Hepatic stellate cell (primary cell): ENCODE measurements around the gene ANK3.

Experiments used
- DNase-seq: peaks from one replicate; pipeline ENCODE4 v3.0.0; 2011; ENCODE audit warnings: low spot score

Gene ANK3

GRCh38 chr10:60224066-60224705, 165.5 kb downstream of the ANK3 start:
- no peak for DNase-seq

DNA sequence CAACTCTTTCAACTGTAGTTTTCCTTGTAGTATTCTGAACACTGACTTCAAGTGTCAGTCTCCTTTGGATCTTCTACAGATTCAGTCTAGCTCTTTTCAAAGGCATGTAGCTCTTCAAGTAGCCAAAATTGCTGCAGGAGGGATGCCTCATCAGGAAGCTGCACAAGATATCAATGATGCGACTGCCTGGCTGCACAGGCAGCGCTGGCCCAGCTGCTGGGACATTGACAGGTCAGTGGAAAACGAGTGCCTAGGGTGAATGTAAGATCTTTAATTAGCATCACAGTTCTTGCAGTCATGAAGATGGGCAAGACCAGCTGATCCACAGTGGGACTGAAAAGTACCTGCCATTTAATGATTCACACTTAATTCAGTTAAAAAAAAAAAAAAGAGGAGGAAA, 167.6 kb downstream of the ANK3 start:
- no peak for DNase-seq

GRCh38 chr10:60212195-60212594, 177.5 kb downstream of the ANK3 start:
- no peak for DNase-seq

GRCh38 chr10:60209874-60210570, 179.7 kb downstream of the ANK3 start:
- no peak for DNase-seq

DNA sequence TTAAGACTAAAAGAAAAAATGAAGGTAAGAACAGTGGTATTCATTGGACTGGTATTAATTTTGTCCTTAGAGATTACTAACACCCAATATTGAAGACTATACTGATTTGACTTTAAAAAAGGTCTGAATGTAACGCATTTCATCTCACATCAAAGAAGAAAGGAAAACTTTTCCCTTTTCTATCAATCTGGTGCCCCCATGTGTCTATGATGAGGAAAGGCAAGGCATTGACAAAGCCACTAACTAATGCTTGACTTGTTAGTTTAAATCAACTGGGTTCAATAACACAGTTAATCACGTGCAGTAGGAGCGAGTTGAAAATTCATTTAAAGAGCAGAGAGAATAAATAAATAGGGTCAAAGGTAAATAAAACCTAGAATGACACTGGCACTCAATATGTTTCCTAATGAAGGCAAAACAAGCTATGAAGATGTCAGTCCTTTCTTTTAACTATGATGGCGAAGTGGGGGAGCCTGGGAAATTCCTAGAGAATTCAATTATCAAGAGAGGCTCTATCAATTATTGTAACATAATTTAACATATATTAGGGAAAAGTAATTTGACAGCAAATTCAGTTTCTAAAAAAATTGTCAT, 180.9 kb downstream of the ANK3 start:
- no peak for DNase-seq

- DNase-seq: no peak
Measured at GRCh38 chr10:60207894-60208293, 181.8 kb downstream of the ANK3 start.

DNA sequence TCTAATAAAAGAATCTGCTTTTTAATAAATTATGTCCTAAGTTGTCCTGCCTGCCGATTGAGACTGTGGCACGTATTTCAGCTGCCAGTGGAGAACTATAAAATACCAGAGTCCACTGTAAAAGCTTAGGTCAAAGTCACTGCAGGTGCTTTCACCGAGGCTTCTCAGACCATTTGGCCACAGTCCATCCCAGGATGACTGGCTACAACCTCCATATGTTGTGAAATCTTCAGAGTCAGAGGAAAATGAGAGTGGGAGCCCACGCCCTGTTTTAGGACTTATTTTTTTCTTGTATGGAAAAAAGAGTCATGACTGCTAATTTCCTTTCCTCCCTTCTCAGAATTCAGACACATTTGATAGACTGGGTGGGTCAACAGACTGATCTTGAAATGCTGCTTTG, 182.9 kb downstream of the ANK3 start:
- no peak for DNase-seq

DNA sequence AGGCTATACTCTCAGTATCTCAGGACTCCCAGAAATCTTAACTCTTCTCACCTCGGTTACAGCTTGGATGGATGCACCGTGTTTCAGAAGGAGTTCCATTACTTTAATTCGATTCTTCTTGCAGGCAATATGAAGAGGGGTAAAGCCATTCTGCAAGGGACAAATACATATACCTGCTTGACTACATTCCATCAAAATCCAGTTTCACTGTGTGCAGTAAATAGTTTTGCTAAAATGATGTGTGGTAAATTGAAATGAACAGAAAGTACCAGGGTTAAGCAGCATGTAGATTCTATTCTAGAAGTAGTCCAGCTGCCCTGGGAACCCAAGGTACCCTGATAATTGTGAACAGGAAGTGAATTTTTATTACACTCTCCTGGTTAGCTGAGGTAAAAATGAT, 183.9 kb downstream of the ANK3 start:
- no peak for DNase-seq

- DNase-seq: peak; percentile 23
Measured at GRCh38 chr10:60203993-60204618, 185.6 kb downstream of the ANK3 start.

DNA sequence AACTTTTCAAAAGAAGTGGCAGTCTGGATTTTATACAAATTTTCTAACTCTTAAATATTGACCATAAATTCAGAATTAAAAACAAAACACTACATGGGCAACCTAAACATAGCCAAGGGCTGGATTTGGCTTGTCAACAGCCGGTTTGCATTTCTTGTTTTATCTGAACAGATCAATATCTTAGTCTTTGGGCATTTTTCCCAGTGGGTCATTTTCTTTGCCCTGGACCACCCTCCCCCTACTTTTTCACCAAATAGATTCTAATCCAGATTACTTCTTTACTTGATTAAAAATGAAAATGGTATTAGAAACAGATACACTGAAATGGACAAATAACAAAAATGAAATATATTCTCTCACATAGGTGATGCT, 189.0 kb downstream of the ANK3 start:
- no peak for DNase-seq

GRCh38 chr10:60200012-60200681, 189.5 kb downstream of the ANK3 start:
- DNase-seq: no peak

GRCh38 chr10:60197206-60197605, 192.5 kb downstream of the ANK3 start:
- DNase-seq: no peak

DNA sequence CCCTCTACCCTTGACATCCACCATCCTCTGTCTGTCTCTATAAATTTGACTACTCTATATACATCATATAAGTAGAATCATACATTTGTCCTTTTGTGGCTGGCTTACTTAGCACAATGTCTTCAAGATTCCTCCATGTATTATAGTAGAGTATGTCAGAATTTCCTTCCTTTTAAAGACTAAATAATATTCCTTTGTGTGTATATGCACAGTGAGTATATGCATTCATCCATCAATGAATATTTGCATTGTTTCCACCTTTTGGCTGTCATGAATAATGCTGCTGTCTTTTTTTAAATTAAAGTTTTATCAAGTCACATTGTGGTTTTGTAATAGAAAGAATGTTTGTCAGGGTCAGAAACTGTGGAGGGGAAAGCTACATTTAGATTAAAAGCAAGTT, 195.3 kb downstream of the ANK3 start:
- DNase-seq: no peak

- no peak for DNase-seq
Measured at GRCh38 chr10:60192946-60193345, 196.7 kb downstream of the ANK3 start.

GRCh38 chr10:60189861-60190475, 199.7 kb downstream of the ANK3 start:
- no peak for DNase-seq

GRCh38 chr10:60188548-60188947, 201.1 kb downstream of the ANK3 start:
- no peak for DNase-seq

DNA sequence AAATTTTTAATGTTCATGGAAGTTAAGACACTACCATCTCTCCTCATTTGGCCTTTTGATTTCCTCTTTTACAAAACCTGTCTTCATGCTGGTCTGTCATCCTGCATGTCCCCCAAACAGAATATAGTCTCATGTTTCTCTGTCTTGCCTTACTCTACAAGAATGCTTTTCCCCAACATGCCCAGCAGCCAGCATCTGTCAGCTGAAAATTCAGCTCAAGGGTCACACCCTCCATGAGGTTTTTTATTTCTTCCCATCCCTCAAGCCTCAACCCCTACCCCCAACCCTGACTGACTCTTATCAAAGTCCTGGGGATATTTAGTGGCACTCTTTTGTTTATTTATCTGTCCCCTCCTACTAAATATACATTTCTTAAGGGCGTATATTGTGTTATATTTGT, 202.0 kb downstream of the ANK3 start:
- DNase-seq: no peak

DNA sequence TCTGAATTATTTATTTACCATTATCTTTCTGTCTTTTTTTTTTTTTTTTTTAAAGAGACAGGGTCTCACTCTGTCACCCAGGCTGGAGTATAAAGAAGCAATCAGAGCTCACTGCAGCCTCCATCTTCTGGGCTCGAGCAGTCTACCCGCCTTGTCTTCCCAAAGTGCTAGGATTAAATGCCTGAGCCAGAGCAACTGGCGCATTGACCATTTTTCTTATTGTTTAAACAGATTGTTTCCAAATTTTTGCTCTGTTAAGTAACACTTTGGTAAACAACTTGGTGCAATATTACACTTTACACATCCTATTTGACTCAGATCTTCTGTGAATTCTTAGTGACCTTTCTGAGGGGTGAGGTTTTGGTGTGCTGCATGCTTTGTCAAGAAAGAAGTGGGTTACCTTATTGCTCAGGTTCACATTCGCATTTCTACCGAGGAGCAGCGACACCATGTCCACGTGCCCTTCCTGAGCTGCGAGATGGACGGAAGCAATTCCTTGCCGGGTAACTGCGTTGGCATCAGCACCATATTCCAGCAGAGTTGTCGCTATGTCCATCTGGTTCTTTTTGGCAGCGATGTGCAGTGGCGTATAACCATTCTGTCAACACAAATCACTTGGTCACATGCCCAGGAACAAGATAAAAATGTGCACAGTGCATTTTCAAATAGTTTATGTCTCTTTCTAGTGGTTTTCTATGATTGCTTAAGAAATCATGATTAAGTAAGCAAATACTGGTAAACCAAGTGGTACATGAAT, 203.2 kb downstream of the ANK3 start:
- no peak for DNase-seq

GRCh38 chr10:60185421-60185820, 204.3 kb downstream of the ANK3 start:
- DNase-seq: no peak

DNA sequence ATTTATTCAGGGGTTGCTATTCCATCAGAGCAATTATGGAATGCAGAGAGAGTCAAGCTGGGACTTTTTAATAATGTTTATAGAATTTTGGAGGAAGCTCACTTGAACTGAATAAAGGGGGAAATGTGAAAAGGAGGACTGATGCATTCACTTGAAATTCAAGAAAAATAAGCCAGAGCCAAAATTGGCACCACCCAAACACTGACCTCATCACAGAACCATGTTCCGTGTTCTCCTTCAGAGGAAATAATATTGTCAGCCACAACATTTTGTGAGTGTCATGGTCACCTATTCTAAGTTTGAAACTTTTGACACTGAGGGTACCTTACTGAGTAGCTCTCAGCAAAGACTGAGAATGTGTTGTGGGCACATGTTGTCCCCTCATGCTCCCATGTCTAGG, 207.0 kb downstream of the ANK3 start:
- DNase-seq: peak; percentile 36

- no peak for DNase-seq
Measured at GRCh38 chr10:60176925-60177324, 212.8 kb downstream of the ANK3 start.
